Natural killer cell (primary cell): ENCODE data around the gene CRIM1. TPM values are rescaled to one million over a fixed set of nuclear protein-coding genes. Genes with fewer than 3 reads are reported as not detected.

Experiments
- ATAC-seq, 3 donors: fragments of 150-1000 bp in 2 of 3; fragments of 200-7000 bp in 1 of 3; cut with Tn5 transposase; 1 replicate in 1 of 3; 2 replicates in 2 of 3; pipeline ENCODE4 v1.10.0; 2021; ENCODE audit warnings: mild to moderate bottlenecking in 2 of 3, moderate library complexity in 2 of 3
- DNase-seq, 2 donors: peaks; one replicate each; pipeline versions ENCODE4 v3.0.0 to v3.0.0-alpha.2; 2013 to 2021; ENCODE audit warnings: mixed read lengths in 1 of 2
- H3K27ac ChIP-seq: one replicate; pipeline ENCODE4 v1.5.1; 2013; ENCODE audit warnings: mild to moderate bottlenecking, low read length
- H3K27me3 ChIP-seq: one replicate; pipeline ENCODE4 v1.6.1; 2013; ENCODE audit warnings: low read length; ENCODE audit not compliant: control insufficient read depth, insufficient read depth
- H3K36me3 ChIP-seq: one replicate; pipeline ENCODE4 v1.6.1; 2013; ENCODE audit warnings: low read length; ENCODE audit not compliant: control insufficient read depth, insufficient read depth
- H3K4me1 ChIP-seq: one replicate; pipeline ENCODE4 v1.6.1; 2013; ENCODE audit warnings: low read length; ENCODE audit not compliant: control insufficient read depth, insufficient read depth
- H3K4me3 ChIP-seq: one replicate; pipeline ENCODE4 v1.5.1; 2013; ENCODE audit warnings: low read length
- H3K9me3 ChIP-seq: one replicate; pipeline ENCODE4 v1.6.1; 2013; ENCODE audit warnings: low read length; ENCODE audit not compliant: control insufficient read depth, insufficient read depth
- H3K27ac Mint-ChIP-seq, 2 donors: one replicate each; pipeline ENCODE4 v1.8.0; 2022; ENCODE audit warnings: mild to moderate bottlenecking in 2 of 2, mixed read lengths in 2 of 2, moderate library complexity in 1 of 2
- H3K27me3 Mint-ChIP-seq, 2 donors: one replicate each; pipeline ENCODE4 v1.8.0; 2022; ENCODE audit warnings: low read depth in 2 of 2, mixed read lengths in 2 of 2
- H3K36me3 Mint-ChIP-seq: one replicate; pipeline ENCODE4 v1.8.0; 2022; ENCODE audit warnings: mixed read lengths
- H3K4me1 Mint-ChIP-seq, 2 donors: one replicate each; pipeline ENCODE4 v1.8.0; 2022; ENCODE audit warnings: mixed read lengths in 2 of 2
- H3K4me3 Mint-ChIP-seq: one replicate; pipeline ENCODE4 v1.8.0; 2022; ENCODE audit warnings: mild to moderate bottlenecking, moderate library complexity, mixed read lengths
- H3K9me3 Mint-ChIP-seq, 2 donors: one replicate each; pipeline ENCODE4 v1.8.0; 2022; ENCODE audit warnings: mixed read lengths in 2 of 2
- CTCF ChIP-seq: fragments of 200-600 bp; IDR thresholded peaks from one replicate; pipeline ENCODE4 v1.8.0; 2022; ENCODE audit warnings: antibody characterized with exemption
- WGBS: methylation state at CpG from one replicate; pipeline ENCODE4 v1.1.7; 2013; ENCODE audit warnings: missing lambda C conversion rate; ENCODE audit not compliant: insufficient coverage; 5-methylcytosine and 5-hydroxymethylcytosine counted together
- intact Hi-C: fragments of 100-400 bp; cut with micrococcal nuclease; formaldehyde crosslinking; loops from one replicate; pipeline ENCODE4 v1.14.2; 2022
- total RNA-seq, 4 donors: library from RNA; stranded (reverse); fragments of 120-200 nt in 1 of 4; gene quantifications; one replicate each; pipeline versions ENCODE4 v1.2.3 to v1.2.4, GENCODE V29; 2013 to 2022

Gene CRIM1
- total RNA-seq, 3 donors from 2014 or later (not counting 1 experiment from before 2014, with no cell fraction given): 19.3 to 34.1 (median 32.9) TPM

- intact Hi-C loops: no loop called here
- H3K36me3 ChIP-seq: no peaks in the 10 kb centered on the region
- TF ChIP-seq CTCF: no peak
- no peak overlapping the region for H3K4me3 ChIP-seq
- no peaks in the 10 kb centered on the region for H3K36me3 Mint-ChIP-seq
- H3K27me3 Mint-ChIP-seq: no peaks in the 10 kb centered on the region
- H3K27ac ChIP-seq: no peak overlapping the region
- H3K9me3 Mint-ChIP-seq: no peaks in the 10 kb centered on the region
- peaks cover 38% of the 10 kb centered on the region in 2 donors for H3K4me1 Mint-ChIP-seq
- H3K4me3 Mint-ChIP-seq: no peak overlapping the region
- H3K27ac Mint-ChIP-seq: no peak overlapping the region
- H3K27me3 ChIP-seq: no peaks in the 10 kb centered on the region
- 60% methylated on average over 14 of the region's 15 CpGs for WGBS
- H3K4me1 ChIP-seq: no peaks in the 10 kb centered on the region
- ATAC-seq (no peak), DNase-seq (no peak)
- H3K9me3 ChIP-seq: no peaks in the 10 kb centered on the region
These were observed 25.3 kb downstream of the CRIM1 start for GRCh38 chr2:36380624-36381481.

DNA sequence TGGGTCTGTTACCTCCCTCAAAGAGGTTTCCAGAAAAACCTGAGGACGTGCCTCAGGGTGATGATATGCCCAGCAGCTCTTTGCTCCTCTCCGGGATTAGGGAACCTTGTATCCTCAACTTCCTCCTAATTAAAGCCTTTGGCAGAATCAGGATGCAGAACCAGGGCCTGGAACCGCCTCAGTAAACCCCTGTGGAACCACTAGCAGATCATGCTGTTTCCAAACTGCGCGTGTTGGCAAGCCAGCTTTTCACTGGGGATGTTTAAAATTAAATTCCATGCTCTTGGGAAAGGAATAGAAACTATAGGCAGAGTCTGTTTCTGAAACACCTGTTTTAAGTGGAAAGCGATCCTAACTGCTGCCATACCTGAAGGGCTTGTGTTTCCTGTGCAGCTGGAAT is 26.4 kb downstream of the CRIM1 start:
- TF ChIP-seq CTCF: no peak
- no peak overlapping the region for H3K4me3 Mint-ChIP-seq
- H3K36me3 ChIP-seq: no peaks in the 10 kb centered on the region
- H3K27ac Mint-ChIP-seq: no peak overlapping the region
- H3K27me3 ChIP-seq: no peaks in the 10 kb centered on the region
- H3K4me1 Mint-ChIP-seq: peaks cover 34 to 38% of the 10 kb centered on the region in 2 donors
- no peaks in the 10 kb centered on the region for H3K9me3 ChIP-seq
- no peaks in the 10 kb centered on the region for H3K36me3 Mint-ChIP-seq
- 83% methylated on average over 6 of the region's 6 CpGs for WGBS
- intact Hi-C loops: no loop called here
- DNase-seq (no peak), ATAC-seq (no peak)
- no peak overlapping the region for H3K4me3 ChIP-seq
- H3K27me3 Mint-ChIP-seq: no peaks in the 10 kb centered on the region
- H3K9me3 Mint-ChIP-seq: no peaks in the 10 kb centered on the region
- H3K27ac ChIP-seq: no peak overlapping the region
- no peaks in the 10 kb centered on the region for H3K4me1 ChIP-seq

DNA sequence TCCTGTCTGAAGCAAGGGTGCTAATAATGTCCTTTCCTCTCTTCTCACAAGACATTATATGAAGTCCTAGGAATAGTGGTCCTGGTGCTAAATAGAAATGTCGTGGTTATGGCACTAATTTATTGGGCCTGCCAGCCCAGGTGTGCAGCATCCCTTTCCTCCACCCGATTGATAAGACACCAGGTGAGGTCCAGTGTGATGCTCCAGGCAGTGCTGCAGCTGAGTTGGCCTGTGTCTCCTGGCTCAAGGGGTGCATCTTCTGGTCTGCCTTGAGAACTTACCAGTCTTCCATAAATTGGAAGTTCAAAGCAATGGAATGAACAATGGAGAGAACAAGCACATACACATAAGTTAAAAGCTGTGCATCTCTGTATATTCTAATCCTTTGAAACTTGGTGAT is 26.9 kb downstream of the CRIM1 start:
- Histone ChIP-seq H3K4me3 (no peak overlapping the region), H3K27me3 (no peaks in the 10 kb centered on the region), H3K4me1 (no peaks in the 10 kb centered on the region), H3K9me3 (no peaks in the 10 kb centered on the region), H3K36me3 (no peaks in the 10 kb centered on the region), H3K27ac (no peak overlapping the region)
- intact Hi-C loops: no loop called here
- DNase-seq (no peak), ATAC-seq (peak in 1 of 3 donors; percentile 15)
- Mint-ChIP-seq H3K4me3 (no peak overlapping the region), H3K4me1 (peaks cover 39 to 43% of the 10 kb centered on the region in 2 donors), H3K36me3 (no peaks in the 10 kb centered on the region), H3K9me3 (no peaks in the 10 kb centered on the region), H3K27me3 (no peaks in the 10 kb centered on the region), H3K27ac (no peak overlapping the region)
- WGBS: 50% methylated on average over 2 of the region's 2 CpGs
- no peak for TF ChIP-seq CTCF
